Measurements from ENCODE around the gene KCNK1.

KCNK1 gene

DNA sequence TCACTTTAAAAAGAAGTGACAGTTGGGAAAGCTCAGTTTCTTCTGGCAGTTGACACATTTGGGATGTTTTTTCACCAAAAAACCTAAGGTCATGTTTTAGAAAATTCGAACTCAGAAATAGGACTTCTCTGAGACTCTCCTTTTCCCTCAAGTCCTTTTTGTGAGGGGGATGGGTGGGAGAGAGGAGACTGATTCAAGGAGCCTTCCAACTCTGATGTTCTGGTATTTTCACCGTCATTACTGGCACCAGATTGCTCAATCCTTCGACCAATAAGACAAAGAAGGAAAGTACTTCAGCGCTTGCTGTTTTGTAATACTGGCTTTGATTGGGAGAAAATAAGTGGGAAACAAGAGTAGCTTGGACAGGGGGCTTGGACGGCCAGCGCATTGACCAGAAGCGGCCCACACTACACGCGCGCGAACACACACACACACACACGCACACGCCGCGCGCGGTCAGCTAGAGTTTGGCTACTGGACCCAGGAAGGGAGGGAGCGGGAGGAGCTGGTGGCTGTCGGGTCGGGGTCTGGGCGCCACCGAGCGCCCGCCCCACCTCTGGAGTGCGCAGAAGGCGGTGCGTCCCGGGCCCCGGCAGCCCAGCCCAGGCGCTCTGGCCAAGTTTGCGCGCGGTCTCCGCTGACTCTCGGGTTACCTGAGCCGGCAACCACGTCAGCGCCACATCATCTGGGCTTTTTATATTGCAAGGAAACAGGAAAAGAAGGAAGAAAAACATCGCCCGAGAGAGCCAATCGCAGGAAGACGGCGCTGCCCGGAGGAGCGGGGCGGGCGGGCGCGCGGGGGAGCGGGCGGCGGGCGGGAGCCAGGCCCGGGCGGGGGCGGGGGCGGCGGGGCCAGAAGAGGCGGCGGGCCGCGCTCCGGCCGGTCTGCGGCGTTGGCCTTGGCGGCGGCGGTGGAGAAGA, at the start of gene KCNK1:
TSS of gene KCNK1 (plus strand) at position 855 of the 921 bp plus-strand sequence. CDS start at position 921, 66 bp downstream.
- in situ Hi-C loops (cut with MboI; ENCODE audit: low sequenced_read_pairs): no loop called here

DNA sequence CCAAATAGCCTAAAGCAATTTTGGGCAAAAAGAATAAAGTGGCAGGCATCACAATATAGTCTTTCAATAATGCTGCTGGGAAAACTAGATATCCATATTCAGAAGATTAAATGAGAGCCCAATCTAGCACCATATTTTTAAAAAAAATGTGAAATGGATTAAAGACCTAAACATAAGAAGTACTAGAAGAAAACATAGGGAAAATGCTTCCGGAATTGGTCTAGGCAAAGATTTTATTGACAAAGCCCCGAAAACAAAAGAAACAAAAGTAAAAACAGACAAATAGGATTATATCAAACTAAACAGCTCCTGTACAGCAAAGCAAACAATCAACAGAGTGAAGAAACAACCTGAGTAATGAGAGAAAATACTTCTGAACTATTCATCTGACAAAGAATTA, 48.6 kb upstream of the KCNK1 start:
- in situ Hi-C loops (cut with MboI; ENCODE audit: low sequenced_read_pairs): no loop called here

DNA sequence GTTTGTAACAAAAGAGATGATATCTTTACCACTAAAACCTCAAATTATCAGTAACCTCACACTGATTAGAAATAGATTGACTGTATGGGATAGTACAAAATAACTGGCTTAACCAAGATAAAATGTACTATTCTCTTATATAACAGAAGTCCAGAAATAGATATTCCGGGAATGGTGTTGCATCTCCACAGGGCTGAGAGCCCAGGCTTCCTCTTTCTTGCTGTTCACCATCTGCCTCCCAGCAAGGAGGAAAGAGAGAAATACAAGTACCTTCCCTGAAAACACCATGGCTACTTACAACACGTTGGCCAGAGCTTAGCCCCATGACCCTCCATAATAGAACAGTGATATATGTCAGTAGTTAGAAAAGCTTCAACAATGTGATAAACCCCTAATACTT, 47.0 kb upstream of the KCNK1 start:
- in situ Hi-C loops (cut with MboI; ENCODE audit: low sequenced_read_pairs): no loop called here

DNA sequence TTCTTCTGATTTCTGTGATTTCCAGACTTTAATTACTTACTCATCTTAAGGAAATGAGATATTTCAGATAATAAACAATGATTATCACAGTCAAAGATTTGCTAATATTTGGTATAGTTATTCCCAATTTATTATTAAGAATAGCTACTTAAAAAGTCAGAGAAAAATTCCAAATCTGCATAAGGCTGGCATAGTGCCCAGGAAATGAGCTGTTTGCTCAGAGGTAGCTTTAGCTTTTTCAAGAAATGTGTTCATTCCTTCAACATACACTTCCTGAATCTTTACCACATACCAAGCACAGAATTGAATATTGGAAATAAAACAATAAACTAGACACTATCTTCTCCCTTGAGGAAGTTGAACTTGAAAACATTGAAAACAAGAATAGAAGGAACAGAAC, 44.3 kb upstream of the KCNK1 start:
- in situ Hi-C loops (cut with MboI; ENCODE audit: low sequenced_read_pairs): no loop called here

DNA sequence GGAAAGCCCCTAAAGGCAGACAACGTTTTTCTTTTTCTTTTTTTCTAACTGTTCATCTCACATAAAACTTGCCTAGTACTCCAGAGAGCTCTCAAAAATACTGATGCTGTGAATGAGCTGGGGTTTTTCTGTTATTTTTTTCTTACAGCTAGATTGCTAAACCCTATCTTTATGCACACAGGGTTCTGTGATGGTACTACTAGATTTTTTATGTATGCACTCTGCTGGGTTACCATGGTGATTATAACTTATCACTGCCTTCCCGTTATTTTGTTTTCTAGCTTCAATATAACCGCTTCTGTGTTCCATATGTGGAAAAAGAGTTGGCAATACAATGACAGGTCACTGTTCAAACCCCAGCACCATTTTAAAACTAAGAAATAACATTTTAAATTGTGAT, 43.7 kb upstream of the KCNK1 start:
- in situ Hi-C loops (cut with MboI; ENCODE audit: low sequenced_read_pairs): no loop called here

DNA sequence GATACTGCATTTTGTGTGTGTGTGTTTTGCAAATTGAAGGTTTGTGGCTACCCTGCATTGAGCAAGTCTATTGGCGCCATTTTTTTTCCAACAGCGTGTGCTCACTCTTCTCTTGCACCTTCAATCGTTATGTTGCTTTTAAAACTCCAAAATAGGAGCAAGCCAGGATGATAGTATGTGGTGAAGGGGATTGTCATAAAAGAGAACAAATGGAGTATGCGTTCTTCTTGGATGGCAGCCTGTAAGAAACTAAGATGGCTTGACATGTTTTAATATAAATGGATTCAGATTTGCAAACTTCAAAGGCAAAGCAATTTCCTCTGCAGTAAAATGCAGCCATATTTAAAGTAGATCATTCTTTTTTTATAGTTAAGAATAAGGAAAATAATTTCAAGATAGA, 43.2 kb upstream of the KCNK1 start:
- in situ Hi-C loops (cut with MboI; ENCODE audit: low sequenced_read_pairs): no loop called here

DNA sequence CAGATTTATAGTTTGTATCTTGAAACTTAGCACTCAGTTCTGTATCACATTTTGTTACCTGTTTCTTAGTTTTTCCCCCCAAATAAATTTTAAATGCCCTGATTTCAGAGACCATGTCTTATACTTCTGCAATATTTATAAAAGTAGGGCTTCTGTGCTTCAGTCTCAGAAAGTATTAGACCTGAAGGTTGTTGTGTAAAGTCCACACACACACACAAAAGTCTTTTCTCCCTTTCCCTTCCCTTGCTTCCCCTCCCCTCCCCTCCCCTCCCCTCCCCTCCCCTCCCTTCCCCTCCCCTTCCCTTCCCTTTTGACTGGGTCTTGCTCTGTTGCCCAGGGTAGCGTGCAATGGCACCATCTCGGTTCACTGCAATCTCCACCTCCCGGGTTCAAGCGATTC, 41.0 kb upstream of the KCNK1 start:
- in situ Hi-C loops (cut with MboI; ENCODE audit: low sequenced_read_pairs): no loop called here

DNA sequence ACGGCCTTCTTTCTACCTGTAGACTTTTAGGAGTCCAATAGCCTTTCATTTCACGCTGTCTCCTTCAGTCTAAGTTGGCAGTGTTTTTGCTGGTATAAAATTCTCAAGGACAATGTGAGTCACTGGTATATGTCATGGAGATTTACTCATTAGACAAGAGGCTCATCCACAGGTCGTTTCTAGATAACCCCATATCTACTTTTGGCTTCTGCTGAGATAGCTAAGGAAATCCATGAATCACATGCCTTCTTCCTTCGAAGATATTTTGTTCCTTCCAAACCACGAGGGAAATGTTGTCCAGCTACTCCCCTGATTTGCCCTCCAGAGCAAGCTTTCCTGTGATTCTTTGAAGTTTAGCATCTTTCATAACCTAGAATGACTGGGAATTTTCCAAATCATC, 38.5 kb upstream of the KCNK1 start:
- in situ Hi-C loops (cut with MboI; ENCODE audit: low sequenced_read_pairs): no loop called here

DNA sequence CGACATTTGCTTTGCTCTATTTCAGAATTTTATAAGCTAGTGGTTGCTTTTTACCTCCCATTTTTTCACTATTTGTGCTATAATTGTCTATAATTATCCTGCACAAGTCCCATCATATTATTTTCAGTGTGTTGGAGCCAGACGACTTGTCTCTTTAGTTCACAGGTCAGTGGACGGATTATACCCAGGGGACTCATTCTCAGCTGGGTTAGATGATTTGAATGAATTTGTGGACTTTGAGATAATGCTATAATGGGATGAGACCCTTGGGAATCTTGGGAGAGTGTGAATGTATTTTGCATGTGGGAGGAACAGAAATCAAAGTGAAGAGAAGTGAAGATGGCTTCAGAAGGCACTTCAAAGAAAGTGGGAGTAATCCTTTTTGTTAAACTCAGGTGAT, 31.5 kb upstream of the KCNK1 start:
- in situ Hi-C loops (cut with MboI; ENCODE audit: low sequenced_read_pairs): no loop called here

DNA sequence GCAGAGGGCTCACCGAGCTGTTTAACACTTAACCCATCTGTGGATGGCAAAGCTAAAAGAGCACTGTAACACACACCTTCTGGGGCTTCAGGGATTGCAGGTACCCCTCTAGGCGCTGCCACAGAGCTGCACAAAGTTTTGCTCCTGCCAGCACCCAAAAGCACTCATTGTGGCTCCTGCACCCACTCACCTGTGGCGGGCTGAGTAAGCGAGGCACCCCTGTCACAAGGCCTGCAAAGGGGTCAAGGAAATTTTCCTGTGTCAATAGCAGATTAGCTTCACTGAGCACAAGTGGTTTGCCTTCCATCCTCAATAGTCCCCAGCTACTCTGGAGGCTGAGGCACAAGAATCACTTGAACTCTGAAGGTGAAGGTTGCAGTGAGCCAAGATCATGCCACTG, 29.5 kb upstream of the KCNK1 start:
- in situ Hi-C loops (cut with MboI; ENCODE audit: low sequenced_read_pairs): no loop called here

DNA sequence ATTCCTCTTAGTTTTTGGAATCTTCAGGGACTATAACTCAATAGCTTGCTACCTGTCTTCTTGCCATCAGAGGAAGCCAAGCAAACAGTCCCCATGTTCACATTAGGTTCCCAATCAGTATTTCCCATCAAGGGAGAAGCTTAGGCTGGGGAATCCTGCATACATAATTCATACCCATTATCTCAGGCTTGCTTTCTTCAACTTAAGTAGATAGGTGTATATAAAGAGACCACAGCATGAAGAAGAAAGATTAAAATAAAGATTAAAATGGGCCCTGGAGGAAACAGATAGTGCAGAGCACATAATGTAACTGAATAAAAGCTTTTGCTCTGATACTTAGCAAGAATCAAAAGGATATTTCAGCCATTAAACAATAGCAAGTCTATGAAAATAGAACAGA, 29.0 kb upstream of the KCNK1 start:
- in situ Hi-C loops (cut with MboI; ENCODE audit: low sequenced_read_pairs): no loop called here

DNA sequence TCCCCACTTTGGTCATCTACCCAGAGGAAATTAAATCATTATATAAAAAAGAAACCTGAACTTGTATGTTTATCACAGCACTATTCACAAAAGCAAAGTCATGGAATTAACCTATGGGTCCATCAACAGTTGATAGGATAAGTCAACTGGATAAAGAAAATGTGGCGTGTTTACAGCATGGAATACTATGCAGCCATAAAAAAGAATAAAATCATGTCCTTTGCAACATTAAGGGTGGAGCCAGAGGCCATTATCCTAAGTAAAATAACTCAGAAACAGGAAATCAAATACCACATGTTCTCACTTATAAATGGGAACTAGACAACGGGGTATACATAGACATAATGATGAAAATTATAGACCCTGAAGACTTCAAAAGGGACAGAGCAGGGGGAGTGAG, 27.6 kb upstream of the KCNK1 start:
- in situ Hi-C loops (cut with MboI; ENCODE audit: low sequenced_read_pairs): no loop called here

DNA sequence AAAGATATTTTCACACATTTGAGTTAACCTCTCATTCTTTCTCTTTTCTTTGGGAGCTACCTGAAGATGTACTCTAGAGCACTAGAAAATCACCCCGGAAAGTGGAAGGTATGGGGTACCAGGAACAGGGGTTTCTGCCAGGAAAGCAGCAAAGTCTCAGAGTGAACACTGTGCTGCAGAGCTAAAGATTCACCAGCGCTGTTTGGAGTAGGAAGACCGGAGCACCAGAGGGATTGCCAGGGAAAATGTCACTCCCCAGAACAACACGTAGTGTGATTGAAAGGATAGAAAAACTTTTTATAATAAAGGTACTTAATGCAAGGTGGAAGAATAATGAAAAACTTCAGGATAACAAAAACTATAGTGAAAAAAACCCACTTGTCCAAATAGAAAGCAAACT, 26.7 kb upstream of the KCNK1 start:
- in situ Hi-C loops (cut with MboI; ENCODE audit: low sequenced_read_pairs): no loop called here

DNA sequence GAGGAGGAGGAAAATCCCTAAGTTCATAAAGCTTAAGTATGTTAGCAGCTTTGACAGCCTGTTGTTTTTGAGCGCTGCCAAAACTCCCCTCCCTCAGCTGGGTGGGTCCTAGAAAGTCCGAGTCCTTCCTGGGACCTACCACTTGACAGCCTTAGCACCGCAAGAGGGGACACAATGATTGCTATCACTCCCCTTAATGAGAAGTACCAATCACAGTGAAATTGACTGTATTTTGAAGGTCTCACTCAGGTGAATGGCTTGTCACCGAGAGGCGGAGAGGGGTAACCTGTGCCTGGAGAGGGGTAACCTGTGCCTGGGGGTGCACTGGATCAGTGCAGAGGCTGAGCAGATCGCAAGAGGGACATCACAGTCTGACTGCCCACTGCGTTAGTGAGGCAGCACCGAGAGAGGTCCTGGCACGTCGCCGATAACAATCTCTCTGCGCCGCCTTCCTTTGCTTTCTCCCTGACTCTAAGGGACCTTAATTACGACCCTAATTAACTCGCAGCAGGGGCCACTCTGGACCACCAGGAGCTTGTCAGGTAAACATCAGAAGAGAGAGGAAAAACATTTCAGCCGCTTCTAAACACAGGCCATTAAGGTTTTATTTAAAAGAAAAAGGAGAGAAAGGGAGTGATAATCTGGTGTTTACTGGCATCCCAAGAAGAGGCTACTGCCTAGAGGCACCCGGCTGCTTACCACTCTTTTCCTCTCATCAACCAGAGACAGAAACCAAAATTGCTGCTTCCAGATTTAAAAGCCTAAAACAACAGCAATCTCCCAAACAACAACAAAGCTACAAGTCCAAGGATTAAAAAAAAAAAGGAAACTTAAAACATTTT, 25.7 kb upstream of the KCNK1 start:
- in situ Hi-C loops (cut with MboI; ENCODE audit: low sequenced_read_pairs): no loop called here

DNA sequence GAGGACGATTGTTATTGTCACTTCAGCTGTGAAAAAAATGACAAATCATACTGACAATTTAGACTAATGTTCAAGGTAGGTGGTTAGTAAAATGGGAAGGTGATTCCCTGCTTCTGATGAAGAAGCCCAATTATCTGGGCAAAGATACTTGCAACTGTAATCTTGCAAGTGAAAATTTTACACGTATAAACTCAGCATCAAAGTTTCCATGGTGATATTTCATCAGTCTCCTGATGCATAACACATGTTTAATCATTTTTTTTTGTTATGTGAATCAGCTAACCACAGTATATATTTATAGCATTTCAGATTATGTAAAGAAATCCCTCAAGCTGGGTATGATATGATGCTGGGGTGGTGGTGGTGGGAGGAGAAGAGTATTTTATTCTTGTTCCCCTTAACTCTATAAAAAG, 16.4 kb upstream of the KCNK1 start:
- in situ Hi-C loops (cut with MboI; ENCODE audit: low sequenced_read_pairs): no loop called here

DNA sequence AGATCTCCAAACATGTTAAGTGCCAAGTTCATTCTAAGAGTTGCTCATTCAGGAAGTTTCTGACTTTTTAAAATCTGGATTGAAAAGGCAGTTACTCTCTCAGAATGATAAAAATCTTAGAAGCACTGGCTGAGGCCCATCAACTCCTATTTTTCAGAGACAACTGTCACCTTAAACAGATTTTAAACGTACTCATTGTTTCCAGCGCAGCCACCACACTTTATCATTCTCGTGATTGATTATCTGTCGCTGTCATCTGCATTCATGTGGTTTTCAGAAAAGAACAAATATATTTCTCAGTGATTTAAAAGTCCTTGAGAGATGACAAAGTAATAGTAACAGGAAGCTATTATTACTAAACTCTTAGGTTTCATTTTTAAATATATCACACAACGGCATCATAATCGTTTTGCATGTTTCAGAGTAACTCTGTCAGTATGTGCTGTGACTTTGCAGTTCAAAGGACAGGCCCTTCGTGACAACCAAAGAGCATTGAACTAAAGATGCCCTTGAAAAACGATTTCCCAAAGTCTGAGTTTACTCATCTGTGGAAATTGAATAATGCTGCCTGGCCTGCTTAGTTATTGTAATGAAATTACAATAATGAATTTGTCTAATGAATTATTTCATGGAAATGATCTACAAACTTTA, 14.9 kb upstream of the KCNK1 start:
- in situ Hi-C loops (cut with MboI; ENCODE audit: low sequenced_read_pairs): no loop called here

DNA sequence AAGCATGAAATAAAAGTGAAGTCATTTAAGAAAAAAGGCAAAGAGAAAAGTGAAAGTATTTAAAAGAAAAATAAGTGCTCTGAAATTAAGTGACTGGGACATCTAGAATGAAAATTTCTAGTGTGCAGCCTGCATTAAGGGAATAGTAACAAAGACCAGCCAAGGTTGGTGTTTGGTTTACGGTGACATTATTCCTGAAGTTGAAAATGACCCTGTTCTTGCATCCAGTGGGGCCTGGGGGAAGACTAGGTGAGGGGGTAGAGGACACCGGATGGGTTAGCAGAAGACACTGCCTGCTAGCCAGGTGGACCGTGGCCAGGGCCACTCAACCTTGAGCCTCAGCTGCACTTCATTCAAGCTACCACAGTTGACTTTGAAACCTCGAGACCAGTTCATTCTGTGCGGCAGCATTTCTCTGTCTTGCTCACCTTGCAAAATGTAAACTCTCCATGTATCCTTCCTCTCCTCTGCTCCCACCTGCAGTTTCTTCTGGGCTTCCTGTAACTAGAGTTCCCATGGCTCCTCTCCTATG, 14.3 kb upstream of the KCNK1 start:
- in situ Hi-C loops (cut with MboI; ENCODE audit: low sequenced_read_pairs): no loop called here

DNA sequence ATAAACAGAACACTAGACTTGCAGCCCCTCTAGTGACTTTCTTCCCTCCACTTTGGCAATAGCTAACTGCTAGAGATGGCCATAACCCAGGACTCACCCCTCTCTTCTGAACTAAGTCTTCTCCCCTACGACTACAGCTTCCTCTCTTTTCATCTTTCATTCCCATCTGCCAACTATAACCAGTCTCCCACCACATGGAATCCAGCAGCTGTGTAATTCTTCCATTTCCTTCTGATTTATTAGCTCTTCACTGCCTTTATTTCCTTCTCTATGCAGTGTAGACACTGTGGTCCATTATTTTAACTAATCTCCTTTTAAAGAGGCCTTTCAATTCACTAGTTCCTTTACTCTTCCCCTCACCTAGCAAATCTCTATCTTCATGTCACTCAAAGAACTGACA, 13.4 kb upstream of the KCNK1 start:
- in situ Hi-C loops (cut with MboI; ENCODE audit: low sequenced_read_pairs): no loop called here

DNA sequence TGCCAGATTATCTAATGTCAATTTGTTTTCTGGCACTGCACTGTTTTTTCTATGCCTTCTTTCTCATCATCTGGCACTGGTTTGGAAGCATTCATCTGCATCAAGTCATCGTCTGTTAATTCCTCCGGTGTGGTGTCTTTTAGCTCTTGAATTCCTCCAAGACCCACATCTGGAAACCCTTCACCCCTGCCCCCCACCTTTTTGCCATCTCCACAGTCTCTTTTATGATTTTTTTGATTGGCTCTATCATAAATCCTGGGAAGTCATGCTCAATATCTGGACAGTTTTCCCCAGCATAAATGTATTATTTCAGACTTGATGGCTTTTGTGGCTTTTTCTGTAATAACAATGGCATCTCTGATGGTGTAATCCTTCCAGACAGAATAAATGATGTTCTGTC, 10.4 kb upstream of the KCNK1 start:
- in situ Hi-C loops (cut with MboI; ENCODE audit: low sequenced_read_pairs): no loop called here

DNA sequence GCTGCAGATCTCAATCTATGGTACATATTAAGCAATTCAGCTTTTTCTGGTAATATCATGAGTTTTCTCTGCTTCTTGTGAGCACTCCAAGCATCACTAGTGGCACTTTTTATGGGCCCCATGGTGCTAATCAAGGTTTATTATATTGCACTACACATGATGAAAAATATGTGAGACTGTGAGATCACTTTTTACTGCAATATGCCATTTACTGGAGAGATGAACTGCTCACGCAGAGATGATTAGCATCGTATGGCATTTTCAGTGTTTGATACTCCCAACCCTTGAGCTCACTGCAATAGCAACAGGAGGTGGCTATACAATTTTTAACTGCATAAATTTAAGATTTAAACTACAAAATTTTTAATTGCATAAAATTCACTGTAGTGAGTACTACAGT, 8.7 kb upstream of the KCNK1 start:
- in situ Hi-C loops (cut with MboI; ENCODE audit: low sequenced_read_pairs): no loop called here

DNA sequence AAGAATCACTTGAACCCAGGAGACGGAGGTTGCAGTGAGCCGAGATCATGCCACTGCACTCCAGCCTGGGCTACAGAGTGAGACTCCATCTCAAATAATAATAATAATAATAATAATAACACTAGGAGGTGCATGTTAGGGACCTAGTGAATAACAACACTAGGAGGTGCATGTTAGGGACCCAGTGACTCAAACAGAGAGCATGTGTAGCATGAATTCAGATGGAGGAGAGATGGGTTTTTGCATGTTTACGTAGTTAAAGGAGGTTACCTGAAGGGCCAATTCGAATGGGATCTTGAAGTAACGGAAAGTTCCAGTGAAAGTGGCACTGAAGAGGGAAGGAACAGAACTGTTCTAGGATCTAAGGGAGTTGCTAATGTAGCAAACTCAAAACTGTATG, 7.1 kb upstream of the KCNK1 start:
- in situ Hi-C loops (cut with MboI; ENCODE audit: low sequenced_read_pairs): no loop called here

All from hTERT RPE-1 (cell line).